Measurements from ENCODE around the gene RASSF10. TPM values are rescaled to one million over a fixed set of nuclear protein-coding genes. Genes with fewer than 3 reads are reported as not detected.

The RASSF10 gene
- total and polyA plus RNA-seq, 2 experiments from 2014 or later: not detected

DNA sequence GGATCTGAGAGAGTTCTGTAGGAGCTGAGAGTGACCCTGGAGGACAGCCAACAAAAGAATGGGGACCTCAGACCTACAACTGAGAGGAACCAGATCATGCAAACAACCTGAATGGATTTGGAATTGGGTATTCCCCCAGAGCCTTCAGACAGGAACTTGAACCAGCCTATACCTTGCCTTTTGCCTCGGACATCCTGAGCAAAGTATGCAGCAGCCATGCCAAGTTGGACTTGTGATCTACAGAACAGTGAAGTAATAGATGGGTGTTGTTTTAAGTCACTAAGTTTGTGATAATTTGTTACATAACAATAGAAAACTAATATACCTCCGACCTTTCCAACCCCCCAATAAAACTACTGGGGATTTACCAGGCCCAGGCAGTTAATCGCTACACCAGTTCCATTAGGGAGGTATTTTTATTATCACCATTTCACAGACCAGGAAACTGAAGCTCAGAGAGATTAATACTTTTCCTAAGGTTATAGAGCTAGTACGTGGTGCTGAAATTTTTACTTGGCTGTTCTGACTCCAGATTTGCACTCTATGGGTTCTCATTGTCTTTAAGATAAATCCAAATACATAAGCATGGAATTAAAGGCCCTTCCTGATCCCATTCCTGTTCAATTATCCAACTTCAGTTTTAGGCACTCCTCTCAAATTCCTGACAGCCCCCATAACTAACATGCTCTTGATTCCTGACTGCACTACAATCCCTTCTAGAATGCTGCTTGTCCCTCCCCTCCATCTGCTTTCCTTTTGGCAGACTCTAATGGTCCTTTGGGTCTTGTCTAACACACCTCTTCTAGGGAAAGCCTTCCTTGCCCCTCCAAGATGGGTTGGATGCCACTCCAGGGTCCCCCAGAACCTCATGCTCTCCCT is 1.7 kb upstream of the RASSF10 start:
- no peaks in the 10 kb centered on the region for H3K36me3 ChIP-seq (ENCODE audit: low read depth)
- no peak for DNase-seq
- peaks cover 75% of the 10 kb centered on the region for H3K27me3 ChIP-seq (replicated peaks; ENCODE audit: insufficient read depth)
- H3F3A ChIP-seq (ENCODE audit: insufficient read depth): no peaks in the 10 kb centered on the region
- no peaks in the 10 kb centered on the region for H3K79me2 ChIP-seq (ENCODE audit: insufficient read depth)
- no peaks in the 10 kb centered on the region for H4K20me1 ChIP-seq (ENCODE audit: insufficient read depth)
- H3K9me2 ChIP-seq (ENCODE audit: insufficient read depth): no peaks in the 10 kb centered on the region
- no peak overlapping the region for H2AFZ ChIP-seq
- no peak overlapping the region for H3K27ac ChIP-seq
- no peak overlapping the region for H3K9ac ChIP-seq
- no peak for TF ChIP-seq EZH2 (IDR thresholded peaks at IDR 0.05; ENCODE audit: insufficient read depth, poor library complexity, severe bottlenecking)
- TF ChIP-seq EZH2phosphoT487 (IDR thresholded peaks at IDR 0.05; ENCODE audit: insufficient read depth, low read depth): no peak
- no peaks in the 10 kb centered on the region for H3K4me1 ChIP-seq (ENCODE audit: insufficient read depth)
- no peak overlapping the region for H3K4me2 ChIP-seq (ENCODE audit: unreplicated experiment)
- no peak overlapping the region for H3K4me3 ChIP-seq
- WGBS, 2 experiments (ENCODE audit: low coverage in 1 of 2, low lambda C conversion rate in 2 of 2, missing lambda C conversion rate in 2 of 2): 78% methylated on average over 4 of the region's 4 CpGs
- no peaks in the 10 kb centered on the region for H3K9me3 ChIP-seq (ENCODE audit: low read depth)
- in situ Hi-C loops (cut with MboI): no loop called here

DNA sequence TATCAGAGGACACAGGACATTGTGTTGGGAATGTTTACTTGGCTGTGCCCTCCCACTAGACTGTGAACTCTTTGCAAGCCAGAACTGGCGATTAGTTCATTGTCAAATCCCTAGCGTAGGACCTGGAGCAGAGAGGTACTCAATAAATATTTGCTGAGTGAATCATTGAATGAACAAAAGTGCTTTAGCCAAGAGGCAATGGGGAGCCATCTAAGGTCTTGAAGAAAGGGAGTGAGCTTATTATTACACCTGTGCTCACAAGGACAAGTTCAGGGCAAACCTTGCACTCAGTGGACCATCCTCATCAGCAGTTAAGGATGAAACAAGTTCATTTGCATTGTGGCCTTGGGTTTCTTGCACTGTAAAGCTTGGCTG is 1.1 kb upstream of the RASSF10 start:
- H3K4me1 ChIP-seq (ENCODE audit: insufficient read depth): no peaks in the 10 kb centered on the region
- H3K4me3 ChIP-seq: no peak overlapping the region
- H3K9me3 ChIP-seq (ENCODE audit: low read depth): no peaks in the 10 kb centered on the region
- in situ Hi-C loops (cut with MboI): no loop called here
- H2AFZ ChIP-seq: no peak overlapping the region
- TF ChIP-seq EZH2 (IDR thresholded peaks at IDR 0.05; ENCODE audit: insufficient read depth, poor library complexity, severe bottlenecking) (no peak), EZH2phosphoT487 (IDR thresholded peaks at IDR 0.05; ENCODE audit: insufficient read depth, low read depth) (no peak)
- H3K79me2 ChIP-seq (ENCODE audit: insufficient read depth): no peaks in the 10 kb centered on the region
- H4K20me1 ChIP-seq (ENCODE audit: insufficient read depth): no peaks in the 10 kb centered on the region
- H3K9ac ChIP-seq: no peak overlapping the region
- WGBS, 2 experiments (ENCODE audit: low coverage in 1 of 2, low lambda C conversion rate in 2 of 2, missing lambda C conversion rate in 2 of 2): 91 to 97% methylated on average over 2 of the region's 2 CpGs
- no peaks in the 10 kb centered on the region for H3F3A ChIP-seq (ENCODE audit: insufficient read depth)
- no peak for DNase-seq
- no peaks in the 10 kb centered on the region for H3K9me2 ChIP-seq (ENCODE audit: insufficient read depth)
- H3K27ac ChIP-seq: no peak overlapping the region
- H3K36me3 ChIP-seq (ENCODE audit: low read depth): no peaks in the 10 kb centered on the region
- no peak overlapping the region for H3K4me2 ChIP-seq (ENCODE audit: unreplicated experiment)
- H3K27me3 ChIP-seq (replicated peaks; ENCODE audit: insufficient read depth): peaks cover 81% of the 10 kb centered on the region

DNA sequence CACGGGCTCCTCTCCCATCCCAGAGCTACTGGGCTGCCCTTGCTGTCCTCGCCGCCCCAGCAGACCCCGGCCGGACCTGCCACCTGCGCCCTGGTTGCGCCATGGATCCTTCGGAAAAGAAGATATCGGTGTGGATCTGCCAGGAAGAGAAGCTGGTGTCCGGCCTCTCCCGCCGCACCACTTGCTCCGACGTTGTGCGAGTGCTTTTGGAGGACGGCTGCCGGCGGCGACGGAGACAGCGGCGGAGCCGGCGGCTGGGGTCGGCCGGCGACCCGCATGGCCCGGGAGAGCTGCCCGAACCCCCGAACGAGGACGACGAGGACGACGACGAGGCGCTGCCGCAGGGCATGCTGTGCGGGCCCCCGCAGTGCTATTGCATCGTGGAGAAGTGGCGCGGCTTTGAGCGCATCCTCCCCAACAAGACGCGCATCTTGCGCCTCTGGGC is 382 bp downstream of the RASSF10 start:
- peak overlapping the region; percentile 53 for H3K4me3 ChIP-seq
- no peaks in the 10 kb centered on the region for H3K4me1 ChIP-seq (ENCODE audit: insufficient read depth)
- no peaks in the 10 kb centered on the region for H3F3A ChIP-seq (ENCODE audit: insufficient read depth)
- H4K20me1 ChIP-seq (ENCODE audit: insufficient read depth): no peaks in the 10 kb centered on the region
- DNase-seq: peak; percentile 34
- H3K79me2 ChIP-seq (ENCODE audit: insufficient read depth): no peaks in the 10 kb centered on the region
- no peaks in the 10 kb centered on the region for H3K36me3 ChIP-seq (ENCODE audit: low read depth)
- H3K9ac ChIP-seq: no peak overlapping the region
- H3K27ac ChIP-seq: no peak overlapping the region
- no peaks in the 10 kb centered on the region for H3K9me2 ChIP-seq (ENCODE audit: insufficient read depth)
- in situ Hi-C loops (cut with MboI): no loop called here
- H3K9me3 ChIP-seq (ENCODE audit: low read depth): no peaks in the 10 kb centered on the region
- TF ChIP-seq EZH2 (IDR thresholded peaks at IDR 0.05; ENCODE audit: insufficient read depth, poor library complexity, severe bottlenecking): no peak
- TF ChIP-seq EZH2phosphoT487 (IDR thresholded peaks at IDR 0.05; ENCODE audit: insufficient read depth, low read depth): no peak
- peaks cover 88% of the 10 kb centered on the region for H3K27me3 ChIP-seq (replicated peaks; ENCODE audit: insufficient read depth)
- H2AFZ ChIP-seq: peak overlapping the region; percentile 56; the same call in 1 of the 2 replicates
- peak overlapping the region; percentile 51 for H3K4me2 ChIP-seq (ENCODE audit: unreplicated experiment)
- 2 to 3% methylated on average over 40 to 45 of the region's 48 CpGs for WGBS, 2 experiments (ENCODE audit: low coverage in 1 of 2, low lambda C conversion rate in 2 of 2, missing lambda C conversion rate in 2 of 2)

DNA sequence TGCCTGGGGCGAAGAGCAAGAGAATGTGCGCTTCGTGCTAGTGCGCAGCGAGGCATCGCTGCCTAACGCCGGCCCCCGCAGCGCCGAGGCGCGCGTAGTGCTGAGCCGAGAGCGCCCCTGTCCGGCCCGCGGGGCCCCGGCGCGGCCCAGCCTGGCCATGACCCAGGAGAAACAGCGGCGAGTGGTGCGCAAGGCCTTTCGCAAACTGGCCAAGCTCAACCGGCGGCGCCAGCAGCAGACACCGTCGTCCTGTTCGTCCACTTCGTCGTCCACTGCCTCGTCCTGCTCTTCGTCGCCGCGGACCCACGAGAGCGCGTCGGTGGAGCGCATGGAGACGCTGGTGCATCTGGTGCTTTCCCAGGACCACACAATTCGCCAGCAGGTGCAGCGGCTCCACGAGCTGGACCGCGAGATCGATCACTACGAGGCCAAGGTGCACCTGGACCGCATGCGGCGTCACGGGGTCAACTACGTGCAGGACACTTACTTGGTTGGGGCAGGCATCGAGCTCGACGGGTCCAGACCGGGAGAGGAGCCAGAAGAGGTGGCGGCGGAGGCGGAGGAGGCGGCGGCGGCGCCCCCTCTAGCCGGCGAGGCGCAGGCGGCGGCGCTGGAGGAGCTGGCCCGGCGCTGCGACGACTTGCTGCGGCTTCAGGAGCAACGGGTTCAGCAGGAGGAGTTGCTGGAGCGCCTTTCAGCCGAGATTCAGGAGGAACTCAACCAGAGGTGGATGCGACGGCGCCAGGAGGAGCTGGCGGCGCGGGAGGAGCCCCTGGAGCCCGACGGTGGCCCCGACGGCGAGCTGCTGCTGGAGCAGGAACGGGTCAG is 1.0 kb downstream of the RASSF10 start:
- peak; percentile 51 for DNase-seq
- Histone ChIP-seq H3K9me2 (ENCODE audit: insufficient read depth) (no peaks in the 10 kb centered on the region), H3K4me2 (ENCODE audit: unreplicated experiment) (peak overlapping the region; percentile 51), H3K27me3 (replicated peaks; ENCODE audit: insufficient read depth) (peaks cover 89% of the 10 kb centered on the region), H4K20me1 (ENCODE audit: insufficient read depth) (no peaks in the 10 kb centered on the region), H3K79me2 (ENCODE audit: insufficient read depth) (no peaks in the 10 kb centered on the region), H3K9me3 (ENCODE audit: low read depth) (no peaks in the 10 kb centered on the region), H3F3A (ENCODE audit: insufficient read depth) (no peaks in the 10 kb centered on the region), H3K9ac (no peak overlapping the region), H3K4me3 (peak overlapping the region; percentile 53; the same call in 1 of the 2 replicates), H2AFZ (0 out of 2 replicates have a peak overlapping the region, but pooled peaks have one; percentile 56), H3K36me3 (ENCODE audit: low read depth) (no peaks in the 10 kb centered on the region), H3K27ac (no peak overlapping the region), H3K4me1 (ENCODE audit: insufficient read depth) (no peaks in the 10 kb centered on the region)
- in situ Hi-C loops (cut with MboI): no loop called here
- TF ChIP-seq EZH2 (IDR thresholded peaks at IDR 0.05; ENCODE audit: insufficient read depth, poor library complexity, severe bottlenecking) (peak; percentile 40), EZH2phosphoT487 (IDR thresholded peaks at IDR 0.05; ENCODE audit: insufficient read depth, low read depth) (0 out of 2 replicates have a peak, but pooled peaks have one; percentile 49)
- 3 to 4% methylated on average over 86 to 93 of the region's 94 CpGs for WGBS, 2 experiments (ENCODE audit: low coverage in 1 of 2, low lambda C conversion rate in 2 of 2, missing lambda C conversion rate in 2 of 2)

Data from GM23248 (cell line).